Epithelial cell of esophagus (primary cell): ENCODE results near the gene GPC6.
"Not testable (repeated sequence)": the region's sequence is repeated elsewhere in the genome, so short reads cannot be mapped to it uniquely, and the experiment has no call there.

Source experiments
- DNase-seq: peaks from one replicate; pipeline ENCODE4 v3.0.0; 2010; ENCODE audit warnings: low read depth
- H3K4me3 ChIP-seq: 2 replicates; pipeline ENCODE4 v1.5.1; 2011; ENCODE audit warnings: mild to moderate bottlenecking, low read length, control low read depth
- CTCF ChIP-seq: IDR thresholded peaks from 2 replicates; pipeline ENCODE4 v1.5.1; 2011; ENCODE audit warnings: low read depth, mild to moderate bottlenecking, low read length, control low read depth, inconsistent platforms; ENCODE audit not compliant: insufficient read depth; ENCODE audit errors: missing control alignments

GPC6 gene

GRCh38 chr13:94204946-94205345, 978.3 kb downstream of the GPC6 start:
- no peak for TF ChIP-seq CTCF
- no peak for DNase-seq
- H3K4me3 ChIP-seq: no peak overlapping the region

DNA sequence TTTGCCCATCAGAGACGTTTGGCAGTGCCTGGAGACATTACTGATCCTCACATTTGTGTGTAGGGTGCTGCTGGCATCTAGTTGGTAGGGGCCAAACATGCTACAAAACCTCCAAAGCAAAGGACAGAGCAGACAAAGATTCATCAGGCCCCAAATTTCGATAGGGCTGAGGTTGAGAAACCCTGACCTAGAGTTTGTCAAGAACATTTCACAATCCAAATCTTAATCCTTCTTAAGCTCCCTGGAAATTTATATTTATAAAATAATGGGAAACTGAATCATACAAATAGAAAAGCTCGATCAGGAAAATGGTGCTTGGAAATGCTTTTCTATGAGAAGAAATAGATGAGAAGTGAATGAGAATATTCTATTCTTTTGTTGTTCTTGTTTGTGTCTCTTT, 979.3 kb downstream of the GPC6 start:
- DNase-seq: no peak
- no peak overlapping the region for H3K4me3 ChIP-seq
- TF ChIP-seq CTCF: no peak

- TF ChIP-seq CTCF: no peak
- peak; percentile 6 for DNase-seq
- H3K4me3 ChIP-seq: no peak overlapping the region
These were observed 982.5 kb downstream of the GPC6 start for GRCh38 chr13:94209117-94209516.

GRCh38 chr13:94209913-94210312, 983.3 kb downstream of the GPC6 start:
- not testable (repeated sequence) for H3K4me3 ChIP-seq, DNase-seq

DNA sequence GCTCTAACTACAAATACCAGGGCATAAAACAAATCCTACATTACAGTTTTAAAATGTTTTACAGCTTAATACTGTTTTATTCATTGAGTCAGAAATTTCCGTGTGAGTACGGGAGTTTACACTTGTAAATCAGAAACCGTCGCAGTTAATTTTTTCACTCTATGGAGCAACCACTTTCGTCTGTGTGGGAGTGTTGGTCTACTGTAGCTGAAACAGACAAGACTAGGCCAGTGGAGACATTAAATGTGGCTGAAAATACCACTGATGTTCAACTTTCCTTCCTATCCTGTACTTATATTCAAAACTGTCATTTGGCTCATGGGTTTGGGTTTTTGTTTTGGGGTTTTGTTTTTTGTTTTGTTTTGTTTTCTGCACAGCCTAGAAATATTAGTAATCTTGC, 984.2 kb downstream of the GPC6 start:
- no peak for DNase-seq
- TF ChIP-seq CTCF: no peak
- no peak overlapping the region for H3K4me3 ChIP-seq

- no peak for DNase-seq
- no peak overlapping the region for H3K4me3 ChIP-seq
- TF ChIP-seq CTCF: no peak
These were observed 985.6 kb downstream of the GPC6 start for GRCh38 chr13:94212196-94212595.

- no peak for DNase-seq
- TF ChIP-seq CTCF: no peak
These were observed 987.5 kb downstream of the GPC6 start for GRCh38 chr13:94214121-94214520.

GRCh38 chr13:94214975-94215374, 988.4 kb downstream of the GPC6 start:
- TF ChIP-seq CTCF: no peak
- no peak for DNase-seq
- no peak overlapping the region for H3K4me3 ChIP-seq

More at GRCh38 chr13:94214121-94214520, 987.5 kb downstream of the GPC6 start:
- no peak overlapping the region for H3K4me3 ChIP-seq
